Stimulated activated CD4-positive, alpha-beta T cell treated with anti-CD3 and anti-CD28 coated beads, TNF-alpha, amount 100 ng/mL, for 1 hour (primary cell): ENCODE results near the gene RPL3.

Experiments
- DNase-seq, 3 donors: peaks; one replicate each; pipeline ENCODE4 v3.0.0-alpha.2; 2020; ENCODE audit warnings: low read depth in 3 of 3, low spot score in 1 of 3

The RPL3 gene

DNA sequence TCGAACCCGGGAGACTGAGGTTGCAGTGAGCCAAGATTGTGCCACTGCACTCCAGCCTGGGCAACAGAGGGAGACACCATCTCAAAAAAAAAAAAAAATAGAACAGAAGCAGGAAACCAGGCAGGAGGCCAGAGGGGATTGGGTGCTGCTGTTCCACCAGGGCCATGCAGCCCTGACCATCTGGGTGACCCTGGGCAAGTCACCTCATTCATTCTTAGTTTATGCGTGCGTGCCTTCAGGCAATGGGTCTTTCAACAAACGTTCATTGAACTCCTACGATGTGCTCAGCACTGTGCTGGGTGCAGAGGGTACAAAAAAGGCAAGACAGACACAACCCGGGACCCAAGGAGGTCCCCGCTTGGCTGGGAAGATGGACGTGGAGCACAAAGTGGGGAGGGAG lies 18.3 kb downstream of the RPL3 start:
- no peak for DNase-seq

DNA sequence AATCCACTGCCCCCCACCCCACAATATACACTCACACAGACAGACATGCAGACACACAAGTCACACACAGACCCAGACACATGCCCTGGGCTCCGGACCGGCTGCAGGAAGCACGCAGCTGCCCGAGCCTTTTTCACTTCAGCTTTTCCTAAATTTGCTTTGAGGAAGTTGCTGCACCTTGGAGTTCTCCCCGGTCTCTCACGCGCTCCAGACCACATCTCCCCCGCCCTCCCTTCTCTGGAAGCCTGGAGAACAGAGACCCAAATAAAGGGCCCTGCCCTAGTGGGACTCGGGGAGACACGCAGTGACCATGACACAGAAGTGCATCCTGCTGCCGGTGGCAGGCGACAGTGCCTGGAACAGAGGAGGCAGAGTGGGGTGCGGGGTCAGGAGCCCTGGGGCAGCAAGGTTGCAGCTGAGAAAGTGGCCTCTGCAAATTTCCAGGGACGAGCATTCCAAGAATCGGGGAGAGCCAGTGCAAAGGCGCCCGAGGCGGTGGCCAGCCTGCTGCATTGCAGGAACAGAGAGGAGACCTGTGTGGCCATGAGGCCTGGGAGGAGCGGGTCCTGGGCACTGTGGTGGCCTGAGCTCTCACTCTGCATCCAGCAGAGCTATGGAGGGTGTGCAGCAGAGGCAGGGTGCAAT lies 19.1 kb downstream of the RPL3 start:
- DNase-seq: no peak

DNA sequence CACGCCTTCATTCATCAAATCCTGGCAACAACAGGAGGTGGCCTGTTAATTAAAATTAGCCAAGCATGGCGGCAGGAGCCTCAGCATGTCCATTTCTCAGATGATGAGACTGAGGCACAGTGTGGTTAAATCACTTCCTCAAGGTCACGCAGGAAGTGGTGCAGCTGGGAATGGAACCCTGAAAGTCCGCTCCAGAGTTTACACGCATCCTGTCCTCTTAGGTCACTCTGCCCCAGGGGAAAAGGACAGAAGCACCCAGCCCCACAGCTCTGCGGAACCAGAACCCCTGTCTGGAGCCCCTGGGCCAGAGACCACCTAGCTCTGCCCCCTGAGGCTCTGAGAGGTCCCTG lies 19.6 kb downstream of the RPL3 start:
- DNase-seq: no peak

DNA sequence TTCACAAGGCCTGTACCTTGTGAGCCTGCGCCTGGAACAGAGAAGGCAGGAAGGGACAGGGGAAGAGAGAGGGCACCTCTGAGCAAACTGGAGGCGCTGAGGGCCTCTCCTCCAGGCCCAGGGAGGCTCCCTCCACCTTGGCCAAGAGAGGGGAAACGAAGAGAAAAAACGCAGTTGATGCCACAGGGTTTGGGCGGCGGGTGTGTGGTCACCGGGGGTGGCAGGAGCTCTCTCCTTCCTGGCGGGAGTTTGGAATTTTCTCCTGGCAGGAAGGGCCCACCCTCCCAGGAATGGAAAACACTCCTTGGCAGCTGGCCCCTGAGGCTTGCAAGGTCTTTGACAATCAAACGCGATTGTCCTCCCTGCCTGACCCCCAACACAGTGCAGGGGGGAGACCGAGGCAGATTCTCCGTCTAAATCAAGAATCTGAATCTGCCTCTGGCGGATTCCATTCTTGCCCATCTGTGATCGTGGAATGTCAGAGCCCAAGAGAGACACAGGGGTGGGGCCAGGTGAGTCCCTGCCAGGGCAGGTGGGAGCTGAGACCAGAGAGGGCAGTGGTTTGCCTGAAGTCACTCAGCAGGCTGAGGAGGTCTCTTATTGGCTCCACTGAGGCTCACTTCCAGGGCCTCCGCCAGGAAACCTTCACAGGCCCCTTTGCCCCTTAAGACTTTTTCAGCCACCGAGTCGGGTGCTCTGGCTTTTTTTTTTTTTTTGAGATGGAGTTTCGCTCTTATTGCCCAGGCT lies 21.0 kb downstream of the RPL3 start:
- no peak for DNase-seq

DNA sequence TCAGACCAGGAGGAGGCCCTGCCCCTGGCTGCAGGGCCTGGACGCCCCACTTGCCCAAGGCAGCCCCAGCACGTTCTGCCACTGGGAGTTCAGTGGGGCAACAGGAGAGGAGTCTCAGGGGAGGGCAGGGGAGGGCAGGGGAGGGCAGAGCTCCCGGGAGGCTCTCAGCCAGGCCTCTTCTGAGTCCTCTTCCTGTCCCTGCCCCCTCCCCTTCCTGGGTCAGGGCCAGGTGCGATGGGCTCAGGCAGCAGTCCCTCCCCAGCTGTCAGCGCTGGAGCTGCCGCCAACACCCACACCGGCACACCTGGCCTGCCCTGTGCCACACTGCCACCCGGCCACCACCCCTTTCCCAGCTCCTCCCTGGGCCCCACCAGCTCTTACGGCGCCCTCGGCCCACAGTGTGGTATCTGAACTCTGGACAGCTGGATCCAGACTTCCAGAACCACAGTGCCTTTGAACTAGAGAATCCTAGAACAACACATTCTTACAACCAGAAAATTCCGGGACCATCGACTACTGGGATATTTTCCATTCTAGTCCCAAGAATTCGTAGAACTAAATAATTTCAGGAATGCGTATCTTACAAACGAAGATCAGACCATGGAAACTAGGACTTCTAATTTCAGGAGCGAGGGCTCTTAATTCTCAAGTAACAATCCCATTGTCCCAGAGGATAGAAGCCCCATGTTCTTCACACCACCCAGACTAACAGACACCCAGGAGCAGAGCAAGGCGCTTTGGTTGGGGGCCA lies 21.8 kb downstream of the RPL3 start:
- DNase-seq: no peak

DNA sequence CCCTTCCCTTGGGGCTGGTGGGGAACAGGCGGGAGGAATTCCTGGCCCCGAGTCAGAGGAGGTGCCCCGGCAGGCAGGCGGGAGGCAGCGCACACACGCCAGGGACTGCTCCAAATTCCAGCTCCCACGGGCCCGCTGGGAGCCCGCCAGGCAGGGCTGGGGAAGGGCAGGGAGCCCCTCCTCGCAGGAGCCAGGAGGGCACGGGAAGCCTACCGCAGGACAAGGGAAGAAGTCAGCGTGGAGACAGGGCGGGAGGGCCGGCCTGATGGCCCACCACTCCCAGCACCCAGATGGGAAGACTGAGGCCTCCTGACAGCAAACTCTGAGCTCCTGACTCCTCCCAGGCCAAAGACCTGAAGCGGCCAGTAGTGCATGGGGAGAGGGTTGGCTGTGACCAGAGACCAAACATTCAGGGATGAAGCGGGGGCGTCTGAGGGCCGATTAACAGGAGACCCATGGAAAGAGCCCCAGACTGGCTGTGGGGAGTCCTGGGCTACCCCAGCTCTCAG lies 22.4 kb downstream of the RPL3 start:
- no peak for DNase-seq

DNA sequence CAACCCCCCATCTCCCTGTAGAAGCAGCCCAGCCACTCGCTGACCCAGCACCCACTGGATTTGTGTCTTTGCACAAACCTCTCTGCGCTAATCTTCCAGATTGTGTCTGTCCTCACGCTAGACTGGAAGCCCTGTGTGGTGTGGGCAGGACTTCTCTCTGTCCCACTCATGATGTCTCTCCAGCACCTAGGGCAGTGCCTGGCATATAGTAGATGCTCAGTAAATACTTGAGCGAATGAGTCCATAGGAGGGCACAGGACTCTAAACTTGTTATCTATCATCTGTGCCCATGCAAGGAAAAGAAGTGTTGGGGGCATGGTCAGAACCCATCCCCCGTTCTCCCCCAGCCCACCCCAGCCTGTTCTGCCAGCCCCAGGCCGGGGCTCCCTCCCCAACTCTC lies 22.9 kb downstream of the RPL3 start:
- DNase-seq: no peak

DNA sequence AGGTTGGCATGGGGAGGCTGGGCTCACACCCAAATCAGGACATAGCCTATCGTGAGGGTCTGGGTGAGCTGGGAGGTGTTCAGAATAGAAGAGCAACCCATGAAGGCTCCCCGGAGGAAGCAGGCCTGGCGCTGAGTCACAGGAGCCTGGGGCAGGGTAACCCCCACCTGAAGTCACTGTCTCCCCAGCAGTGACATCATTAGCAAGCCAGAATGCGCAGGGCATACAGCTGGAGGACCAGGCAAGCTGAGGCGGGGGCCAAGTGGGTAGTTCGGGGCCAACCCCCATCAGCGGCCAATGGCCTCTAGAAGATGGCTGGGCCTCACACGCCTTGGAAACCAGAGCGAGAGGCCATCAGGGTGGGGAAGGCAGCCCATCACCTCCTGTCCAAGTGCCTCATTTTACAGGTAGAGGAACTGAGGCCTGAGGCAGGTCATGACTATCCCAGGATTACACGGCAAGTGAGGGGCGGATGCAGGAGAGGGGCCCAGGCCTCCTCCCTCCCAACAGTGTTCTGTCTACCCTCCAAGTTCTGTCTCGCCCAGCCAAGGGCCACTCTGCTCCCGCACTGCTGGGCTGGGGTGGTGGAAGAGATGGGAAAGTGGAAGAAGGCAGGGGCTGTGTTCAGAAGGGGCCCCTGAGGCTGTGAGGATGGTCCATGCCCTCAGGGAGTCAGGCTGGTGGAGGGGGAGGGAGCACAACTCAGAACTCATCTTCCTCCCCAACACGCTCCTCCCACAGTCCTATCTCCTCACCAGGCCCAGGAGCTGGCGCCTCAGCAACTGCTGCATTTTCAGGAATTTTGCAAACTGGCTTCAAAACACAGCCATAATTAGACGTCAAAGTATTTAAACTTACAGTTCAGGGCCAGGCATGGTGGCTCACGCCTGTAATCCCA lies 24.6 kb downstream of the RPL3 start:
- DNase-seq: no peak

DNA sequence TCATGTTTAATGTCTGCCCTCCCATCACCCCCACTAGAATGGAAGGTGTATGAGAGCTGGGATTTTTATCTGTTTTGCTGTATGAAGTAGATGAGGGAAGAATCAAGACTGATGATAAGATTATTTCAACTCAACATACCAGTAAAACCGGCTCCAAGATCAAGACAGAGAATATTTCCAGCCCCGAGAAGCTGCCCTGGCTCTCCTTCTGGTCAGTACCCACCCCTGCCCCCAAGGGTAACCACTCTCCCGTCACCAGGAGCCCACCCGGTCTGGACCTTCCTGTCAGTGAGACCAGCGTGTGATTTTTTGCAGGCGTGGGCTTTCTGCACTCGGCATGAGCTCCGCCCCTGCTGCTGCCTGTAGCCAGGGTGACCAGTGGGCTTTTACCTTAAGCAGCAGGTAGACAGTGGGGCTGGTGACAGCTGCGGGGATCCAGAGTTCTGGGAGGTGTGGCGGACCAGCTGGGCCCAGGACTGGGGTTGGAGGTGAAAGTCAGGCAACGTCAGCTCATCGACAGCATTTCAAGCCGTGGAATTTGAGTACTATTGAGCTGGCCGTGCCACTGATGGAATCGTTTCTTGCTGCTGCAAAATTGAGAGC lies 25.6 kb downstream of the RPL3 start:
- DNase-seq: no peak

DNA sequence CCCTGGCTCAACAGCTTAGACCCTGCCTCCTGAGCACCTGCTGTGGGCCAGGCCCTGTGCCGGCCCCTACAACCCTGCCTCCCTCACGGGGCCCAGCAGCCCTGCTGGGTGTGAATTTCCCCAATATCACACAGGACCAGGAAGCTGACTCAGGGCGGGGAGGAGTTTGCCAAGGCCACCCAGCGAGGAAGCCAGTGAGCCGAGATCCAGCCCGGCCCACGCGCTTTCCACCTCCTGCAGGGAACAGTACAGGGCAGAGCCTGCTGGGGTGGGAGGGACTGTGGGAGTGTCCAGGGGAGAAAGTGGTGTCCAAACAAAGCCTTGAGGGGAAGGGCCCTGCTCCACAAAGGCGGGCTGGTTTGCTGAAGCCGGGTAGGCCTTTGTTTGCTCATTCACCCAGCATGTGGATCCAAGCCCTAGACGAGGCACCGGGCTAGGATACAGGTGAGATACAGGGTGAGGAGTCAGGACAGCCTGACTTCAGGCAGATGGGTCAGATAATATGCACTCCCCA lies 26.8 kb downstream of the RPL3 start:
- DNase-seq: no peak

DNA sequence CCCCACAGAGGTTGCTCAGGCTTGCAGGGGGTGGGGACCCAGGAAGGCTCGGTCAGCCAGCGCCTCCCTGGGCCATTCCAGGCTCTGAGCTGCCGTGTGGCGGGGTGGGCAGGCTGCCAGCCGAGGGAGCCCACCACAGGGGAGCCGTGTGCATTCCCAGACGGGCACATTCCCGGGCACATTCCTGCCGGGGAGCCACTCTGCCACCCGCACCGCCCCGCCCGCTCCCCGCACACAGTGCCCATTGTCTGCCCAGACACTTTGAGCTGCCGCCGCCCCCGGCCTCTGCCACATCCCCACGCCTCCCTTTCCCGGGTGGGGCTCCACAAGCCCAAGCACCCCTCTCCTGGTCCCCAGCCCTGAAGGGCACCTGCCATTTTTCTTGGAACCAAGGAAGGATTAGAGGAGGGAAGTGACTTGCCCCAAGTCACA lies 27.4 kb downstream of the RPL3 start:
- DNase-seq: no peak

DNA sequence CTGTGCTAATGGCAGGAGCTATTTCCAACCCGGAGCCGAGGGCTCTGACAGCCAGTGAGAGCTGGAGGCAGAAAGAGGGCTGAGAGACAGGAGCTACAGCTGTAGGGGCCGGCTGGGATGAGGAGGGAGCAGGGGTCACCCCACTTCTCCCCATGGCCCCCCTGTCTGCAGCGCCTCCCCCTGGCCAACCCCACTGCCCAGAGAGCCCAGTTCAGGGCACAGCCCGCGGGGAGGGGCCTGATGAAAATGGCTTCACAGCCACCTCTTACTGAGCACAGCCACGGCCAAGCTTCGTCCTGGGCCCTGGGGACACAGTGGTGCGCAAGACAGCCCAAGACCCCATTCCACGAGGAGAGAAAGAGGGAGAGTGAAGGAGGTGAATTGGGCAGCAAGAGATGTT lies 27.9 kb downstream of the RPL3 start:
- no peak for DNase-seq

DNA sequence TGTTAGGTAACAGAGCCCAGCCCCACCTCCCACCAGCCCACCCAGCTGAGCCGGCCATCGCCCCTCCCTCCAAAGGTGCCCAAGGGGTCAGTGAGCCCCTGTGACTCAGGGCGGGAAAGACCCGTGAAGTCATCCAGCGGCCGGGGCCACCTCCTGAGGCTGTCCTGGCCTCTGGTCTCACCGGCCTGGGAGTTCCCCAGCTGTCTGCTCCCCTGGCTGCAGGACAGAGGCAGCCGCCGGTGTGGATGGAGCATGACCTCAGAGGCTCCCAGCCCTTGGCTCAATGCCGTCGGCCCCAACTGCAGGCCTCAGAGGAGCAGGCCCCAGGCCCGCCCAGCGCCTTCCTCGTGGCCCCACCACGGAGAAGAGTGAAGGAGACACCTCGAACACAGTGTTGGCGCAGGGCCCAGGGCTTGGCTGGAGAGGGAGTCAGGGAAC lies 28.7 kb downstream of the RPL3 start:
- no peak for DNase-seq

DNA sequence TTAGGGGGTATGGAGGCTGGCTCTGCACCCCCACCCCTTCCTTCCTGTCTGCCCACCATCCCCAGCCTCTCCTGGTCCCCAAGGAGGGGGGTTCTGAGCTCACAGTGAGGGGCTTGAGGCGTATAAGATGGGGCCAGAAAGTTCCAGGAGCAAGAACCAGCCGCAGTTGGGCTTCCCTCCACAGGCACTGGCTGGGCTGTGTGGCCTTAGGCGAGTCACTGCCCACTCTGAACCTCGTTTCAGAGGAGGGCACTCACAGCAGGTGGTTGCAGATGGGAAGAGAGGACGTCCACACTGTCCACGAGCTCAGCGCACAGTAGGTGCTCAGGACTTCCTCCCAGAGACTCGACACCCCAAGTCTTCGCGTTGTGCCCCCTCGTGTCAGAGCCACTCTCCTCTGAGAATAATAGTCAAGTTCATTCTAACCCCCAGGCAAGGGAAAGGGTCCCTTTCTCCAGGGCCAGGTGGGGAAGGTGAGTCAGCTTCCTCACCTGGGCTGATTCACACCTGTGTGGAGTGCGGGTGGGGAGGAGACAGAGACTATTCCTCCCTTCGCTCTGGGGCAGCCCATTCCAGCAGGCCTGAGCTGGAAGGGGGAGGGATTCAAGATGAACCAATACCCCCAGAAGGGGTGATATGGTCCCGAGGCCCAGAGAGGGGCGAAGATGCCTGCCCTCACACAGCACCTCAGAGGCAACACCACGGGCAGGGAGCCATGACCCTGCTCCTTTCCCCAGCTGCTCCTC lies 29.3 kb downstream of the RPL3 start:
- DNase-seq: no peak

DNA sequence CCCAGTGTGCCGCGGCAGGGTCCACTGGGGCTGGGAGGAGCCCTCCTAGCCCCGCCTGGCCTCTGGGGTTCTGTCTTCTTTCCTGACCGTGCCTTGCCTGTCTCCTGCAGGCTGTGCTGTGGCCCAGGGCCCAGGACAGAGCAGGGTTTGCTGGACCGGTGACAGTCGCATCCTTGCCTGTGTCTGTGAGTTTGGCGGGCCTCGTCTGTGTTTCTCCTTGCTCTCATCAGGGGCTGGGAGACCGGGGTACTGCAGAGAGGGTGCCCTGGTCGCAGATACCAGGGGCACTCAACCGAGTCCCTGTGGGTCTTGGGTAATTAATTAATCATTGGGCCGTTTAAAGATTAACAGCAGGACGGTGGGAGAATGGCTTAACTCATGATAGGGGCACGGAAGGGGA lies 29.9 kb downstream of the RPL3 start:
- no peak for DNase-seq

DNA sequence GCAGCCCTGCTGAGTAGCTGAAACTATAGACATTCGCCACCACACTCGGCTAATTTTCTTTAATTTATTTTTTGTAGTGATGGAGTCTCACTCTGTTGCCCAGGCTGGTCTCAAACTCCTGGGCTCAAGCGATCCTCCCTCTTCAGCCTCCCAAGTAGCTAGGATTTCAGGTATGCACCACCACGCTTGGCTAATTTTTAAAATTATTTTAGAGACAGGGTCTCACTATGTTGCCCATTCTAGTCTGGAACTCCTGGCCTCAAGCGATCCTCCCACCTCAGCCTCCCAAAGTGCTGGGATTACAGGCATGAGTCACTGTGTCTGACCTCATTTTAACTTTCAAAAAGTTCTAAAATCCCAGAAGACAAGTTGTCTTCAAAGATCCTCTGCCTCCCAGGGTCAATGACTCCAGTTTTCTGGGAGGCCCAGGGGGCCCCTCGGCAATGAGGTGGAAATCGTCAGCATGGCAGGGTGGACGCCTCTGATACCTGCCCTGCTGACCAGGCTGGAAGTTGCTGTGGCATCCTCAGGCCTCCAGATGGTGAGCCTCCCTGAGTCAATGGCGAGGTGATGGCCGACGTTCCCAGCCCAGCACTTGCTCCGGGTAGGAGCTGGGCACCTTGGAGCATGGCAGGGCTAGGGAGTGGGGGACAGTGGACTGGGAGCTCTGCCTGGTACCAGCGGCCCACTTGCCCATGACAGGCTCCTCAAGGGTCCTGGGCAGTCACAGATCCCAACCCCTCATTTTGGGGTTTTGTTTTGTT lies 31.1 kb downstream of the RPL3 start:
- DNase-seq: no peak

DNA sequence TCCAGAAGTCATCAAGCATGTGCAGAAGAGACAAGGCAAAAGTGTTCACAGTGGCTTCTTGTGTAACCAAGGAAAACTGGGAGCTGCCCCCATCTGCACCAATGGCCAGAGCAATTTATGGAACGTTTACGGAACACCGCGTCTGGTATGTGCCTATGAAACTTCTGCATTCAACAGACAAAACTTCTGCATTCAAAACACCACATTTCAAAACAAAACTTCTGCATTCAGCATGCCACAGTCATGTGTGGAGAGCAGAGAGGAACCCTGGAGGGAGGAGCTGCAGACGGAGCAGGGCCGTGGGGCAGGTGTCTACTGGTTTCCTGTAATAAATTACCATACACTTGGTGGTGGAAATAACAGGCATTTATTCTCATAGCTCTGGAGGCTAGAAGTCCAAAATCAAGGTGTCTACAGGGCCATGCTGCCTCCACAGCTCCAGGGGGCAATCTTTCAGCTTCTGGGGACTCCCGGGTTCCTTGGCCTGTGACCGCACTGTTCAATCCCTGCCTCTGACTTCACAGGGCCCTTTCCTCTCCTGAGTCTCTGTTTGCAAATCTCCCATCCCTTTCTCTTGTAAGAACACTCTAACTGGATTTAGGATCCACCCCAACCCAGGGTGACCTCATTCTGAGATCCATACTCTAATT lies 32.2 kb downstream of the RPL3 start:
- no peak for DNase-seq

DNA sequence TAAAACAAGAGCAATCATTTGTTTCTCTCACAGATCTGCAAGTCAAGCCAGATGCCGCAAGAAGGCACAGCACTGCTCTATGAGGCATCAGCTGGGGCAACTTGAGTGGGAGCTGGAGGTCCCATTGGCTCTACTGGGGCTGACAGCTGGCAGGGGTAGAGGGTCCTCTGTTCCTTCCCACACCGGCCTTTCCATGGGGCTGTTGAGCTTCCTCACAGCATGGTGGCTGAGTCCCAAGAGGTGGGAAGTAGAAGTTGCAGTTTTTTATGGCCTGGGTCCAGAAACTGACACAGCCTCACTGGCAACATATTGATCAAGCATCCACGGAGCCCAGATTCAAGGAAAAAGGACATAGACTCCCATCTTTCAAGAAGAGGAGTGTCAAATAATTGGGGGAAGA lies 34.4 kb downstream of the RPL3 start:
- DNase-seq: no peak
